Measurements from ENCODE around the gene GPR137B. TPM values are rescaled to one million over a fixed set of nuclear protein-coding genes. Genes with fewer than 3 reads are reported as not detected.

The GPR137B gene
- total and polyA plus RNA-seq, 9 of the 15 experiments (the other 6 are each of a cell fraction or from before 2014, with no cell fraction given), result 0.04 to 1.0 (median 0.62) TPM

GRCh38 chr1:236103646-236104218 lies 38.6 kb upstream of the GPR137B start (continued):
- TF ChIP-seq ZHX1 (conservative IDR thresholded peaks at IDR 0.05; ENCODE audit: low read length) (no peak), TAF7 (tag; IDR thresholded peaks at IDR 0.05) (no peak), POLR3A (IDR thresholded peaks at IDR 0.05; ENCODE audit: borderline replicate concordance, extremely low read depth, insufficient read depth, insufficient read length) (no peak), ZEB2 (IDR thresholded peaks at IDR 0.05) (no peak), ELK3 (CRISPR knock-in tag; IDR thresholded peaks at IDR 0.05) (no peak), TOE1 (IDR thresholded peaks at IDR 0.05; ENCODE audit: borderline replicate concordance) (0 out of 2 replicates have a peak, but pooled peaks have one; percentile 18), TOE1 (CRISPR knock-in tag; IDR thresholded peaks at IDR 0.05; ENCODE audit: borderline replicate concordance, low read depth) (no peak), GTF2E2 (tag; IDR thresholded peaks at IDR 0.05) (no peak), CHD1 (IDR thresholded peaks at IDR 0.05; ENCODE audit: low read length) (no peak), MYC (IDR thresholded peaks at IDR 0.05; ENCODE audit: low read depth, low read length) (peak; percentile 64), MYC (CRISPR knock-in tag; IDR thresholded peaks at IDR 0.05; ENCODE audit: borderline replicate concordance, low read depth) (no peak), ZFP30 (CRISPR knock-in tag; IDR thresholded peaks at IDR 0.05; ENCODE audit: borderline replicate concordance) (no peak)
- TF ChIP-seq, protein P1, sequence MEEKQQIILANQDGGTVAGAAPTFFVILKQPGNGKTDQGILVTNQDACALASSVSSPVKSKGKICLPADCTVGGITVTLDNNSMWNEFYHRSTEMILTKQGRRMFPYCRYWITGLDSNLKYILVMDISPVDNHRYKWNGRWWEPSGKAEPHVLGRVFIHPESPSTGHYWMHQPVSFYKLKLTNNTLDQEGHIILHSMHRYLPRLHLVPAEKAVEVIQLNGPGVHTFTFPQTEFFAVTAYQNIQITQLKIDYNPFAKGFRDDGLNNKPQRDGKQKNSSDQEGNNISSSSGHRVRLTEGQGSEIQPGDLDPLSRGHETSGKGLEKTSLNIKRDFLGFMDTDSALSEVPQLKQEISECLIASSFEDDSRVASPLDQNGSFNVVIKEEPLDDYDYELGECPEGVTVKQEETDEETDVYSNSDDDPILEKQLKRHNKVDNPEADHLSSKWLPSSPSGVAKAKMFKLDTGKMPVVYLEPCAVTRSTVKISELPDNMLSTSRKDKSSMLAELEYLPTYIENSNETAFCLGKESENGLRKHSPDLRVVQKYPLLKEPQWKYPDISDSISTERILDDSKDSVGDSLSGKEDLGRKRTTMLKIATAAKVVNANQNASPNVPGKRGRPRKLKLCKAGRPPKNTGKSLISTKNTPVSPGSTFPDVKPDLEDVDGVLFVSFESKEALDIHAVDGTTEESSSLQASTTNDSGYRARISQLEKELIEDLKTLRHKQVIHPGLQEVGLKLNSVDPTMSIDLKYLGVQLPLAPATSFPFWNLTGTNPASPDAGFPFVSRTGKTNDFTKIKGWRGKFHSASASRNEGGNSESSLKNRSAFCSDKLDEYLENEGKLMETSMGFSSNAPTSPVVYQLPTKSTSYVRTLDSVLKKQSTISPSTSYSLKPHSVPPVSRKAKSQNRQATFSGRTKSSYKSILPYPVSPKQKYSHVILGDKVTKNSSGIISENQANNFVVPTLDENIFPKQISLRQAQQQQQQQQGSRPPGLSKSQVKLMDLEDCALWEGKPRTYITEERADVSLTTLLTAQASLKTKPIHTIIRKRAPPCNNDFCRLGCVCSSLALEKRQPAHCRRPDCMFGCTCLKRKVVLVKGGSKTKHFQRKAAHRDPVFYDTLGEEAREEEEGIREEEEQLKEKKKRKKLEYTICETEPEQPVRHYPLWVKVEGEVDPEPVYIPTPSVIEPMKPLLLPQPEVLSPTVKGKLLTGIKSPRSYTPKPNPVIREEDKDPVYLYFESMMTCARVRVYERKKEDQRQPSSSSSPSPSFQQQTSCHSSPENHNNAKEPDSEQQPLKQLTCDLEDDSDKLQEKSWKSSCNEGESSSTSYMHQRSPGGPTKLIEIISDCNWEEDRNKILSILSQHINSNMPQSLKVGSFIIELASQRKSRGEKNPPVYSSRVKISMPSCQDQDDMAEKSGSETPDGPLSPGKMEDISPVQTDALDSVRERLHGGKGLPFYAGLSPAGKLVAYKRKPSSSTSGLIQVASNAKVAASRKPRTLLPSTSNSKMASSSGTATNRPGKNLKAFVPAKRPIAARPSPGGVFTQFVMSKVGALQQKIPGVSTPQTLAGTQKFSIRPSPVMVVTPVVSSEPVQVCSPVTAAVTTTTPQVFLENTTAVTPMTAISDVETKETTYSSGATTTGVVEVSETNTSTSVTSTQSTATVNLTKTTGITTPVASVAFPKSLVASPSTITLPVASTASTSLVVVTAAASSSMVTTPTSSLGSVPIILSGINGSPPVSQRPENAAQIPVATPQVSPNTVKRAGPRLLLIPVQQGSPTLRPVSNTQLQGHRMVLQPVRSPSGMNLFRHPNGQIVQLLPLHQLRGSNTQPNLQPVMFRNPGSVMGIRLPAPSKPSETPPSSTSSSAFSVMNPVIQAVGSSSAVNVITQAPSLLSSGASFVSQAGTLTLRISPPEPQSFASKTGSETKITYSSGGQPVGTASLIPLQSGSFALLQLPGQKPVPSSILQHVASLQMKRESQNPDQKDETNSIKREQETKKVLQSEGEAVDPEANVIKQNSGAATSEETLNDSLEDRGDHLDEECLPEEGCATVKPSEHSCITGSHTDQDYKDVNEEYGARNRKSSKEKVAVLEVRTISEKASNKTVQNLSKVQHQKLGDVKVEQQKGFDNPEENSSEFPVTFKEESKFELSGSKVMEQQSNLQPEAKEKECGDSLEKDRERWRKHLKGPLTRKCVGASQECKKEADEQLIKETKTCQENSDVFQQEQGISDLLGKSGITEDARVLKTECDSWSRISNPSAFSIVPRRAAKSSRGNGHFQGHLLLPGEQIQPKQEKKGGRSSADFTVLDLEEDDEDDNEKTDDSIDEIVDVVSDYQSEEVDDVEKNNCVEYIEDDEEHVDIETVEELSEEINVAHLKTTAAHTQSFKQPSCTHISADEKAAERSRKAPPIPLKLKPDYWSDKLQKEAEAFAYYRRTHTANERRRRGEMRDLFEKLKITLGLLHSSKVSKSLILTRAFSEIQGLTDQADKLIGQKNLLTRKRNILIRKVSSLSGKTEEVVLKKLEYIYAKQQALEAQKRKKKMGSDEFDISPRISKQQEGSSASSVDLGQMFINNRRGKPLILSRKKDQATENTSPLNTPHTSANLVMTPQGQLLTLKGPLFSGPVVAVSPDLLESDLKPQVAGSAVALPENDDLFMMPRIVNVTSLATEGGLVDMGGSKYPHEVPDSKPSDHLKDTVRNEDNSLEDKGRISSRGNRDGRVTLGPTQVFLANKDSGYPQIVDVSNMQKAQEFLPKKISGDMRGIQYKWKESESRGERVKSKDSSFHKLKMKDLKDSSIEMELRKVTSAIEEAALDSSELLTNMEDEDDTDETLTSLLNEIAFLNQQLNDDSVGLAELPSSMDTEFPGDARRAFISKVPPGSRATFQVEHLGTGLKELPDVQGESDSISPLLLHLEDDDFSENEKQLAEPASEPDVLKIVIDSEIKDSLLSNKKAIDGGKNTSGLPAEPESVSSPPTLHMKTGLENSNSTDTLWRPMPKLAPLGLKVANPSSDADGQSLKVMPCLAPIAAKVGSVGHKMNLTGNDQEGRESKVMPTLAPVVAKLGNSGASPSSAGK (IDR thresholded peaks at IDR 0.05), result peak; percentile 57; the same call in 1 of the 2 replicates

All from K562 (cell line).